GM19035 (cell line): ENCODE measurements around the gene KLHL6.
"Not testable (repeated sequence)": the region's sequence is repeated elsewhere in the genome, so short reads cannot be mapped to it uniquely, and the experiment has no call there.

ENCODE experiments used
- ATAC-seq: cut with Tn5 transposase; IDR thresholded peaks from one replicate; pipeline ENCODE4 v1.9.1; 2021; ENCODE audit not compliant: unreplicated experiment

KLHL6 gene

DNA sequence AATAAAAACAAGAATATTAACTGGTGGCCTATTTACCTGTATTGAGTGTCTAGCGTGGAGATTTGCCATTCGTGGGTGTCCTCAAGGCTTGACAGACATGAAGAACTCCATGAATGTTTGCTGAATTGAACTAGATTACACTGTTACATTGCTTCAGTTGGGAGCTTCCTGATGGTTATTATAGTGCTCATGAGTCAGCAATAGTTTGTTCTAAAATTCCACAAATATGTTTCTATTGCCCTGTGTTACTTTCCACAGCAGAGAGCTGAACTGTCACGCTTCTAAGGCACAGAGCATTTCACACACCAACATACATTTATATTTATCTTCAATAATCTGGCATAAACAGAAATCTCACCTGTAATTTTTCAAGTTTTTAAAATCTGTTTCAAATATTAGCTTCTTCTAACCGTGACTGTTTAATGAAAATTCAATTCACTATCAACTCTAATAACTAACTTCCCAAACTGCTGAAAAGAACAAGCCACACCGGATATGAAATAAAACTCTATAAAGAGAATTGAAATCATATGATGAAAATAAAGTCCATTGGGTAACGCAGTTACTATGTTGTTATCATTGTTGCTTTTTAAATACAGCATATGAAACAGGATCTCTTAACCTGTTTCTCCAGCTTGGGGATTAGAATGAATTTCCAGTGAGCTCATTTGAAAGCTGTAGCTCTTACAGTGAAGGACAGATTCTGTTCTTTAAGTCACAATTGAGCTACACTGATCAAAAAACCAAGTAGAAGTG lies 65.9 kb downstream of the KLHL6 start:
- ATAC-seq, result no peak

DNA sequence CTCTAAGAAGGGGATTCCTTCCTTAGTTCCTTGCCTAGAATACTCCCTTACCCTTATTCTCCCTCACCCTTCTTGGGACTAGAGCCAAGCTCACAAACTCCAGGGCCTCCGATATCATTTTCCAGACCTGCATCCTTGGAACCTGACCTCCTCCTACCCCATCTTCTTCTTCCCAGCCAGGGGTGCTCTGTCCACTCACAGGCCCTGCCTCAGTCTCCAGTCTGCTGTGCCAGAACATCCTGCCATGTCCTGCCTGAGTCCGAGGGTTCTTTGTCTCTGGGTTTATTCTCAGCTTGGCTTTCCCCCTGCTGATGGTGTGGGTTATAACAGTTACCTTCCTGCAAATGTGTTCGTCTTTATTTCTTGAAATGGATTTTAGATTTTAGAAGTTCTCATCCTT lies 67.2 kb downstream of the KLHL6 start:
- no peak for ATAC-seq

DNA sequence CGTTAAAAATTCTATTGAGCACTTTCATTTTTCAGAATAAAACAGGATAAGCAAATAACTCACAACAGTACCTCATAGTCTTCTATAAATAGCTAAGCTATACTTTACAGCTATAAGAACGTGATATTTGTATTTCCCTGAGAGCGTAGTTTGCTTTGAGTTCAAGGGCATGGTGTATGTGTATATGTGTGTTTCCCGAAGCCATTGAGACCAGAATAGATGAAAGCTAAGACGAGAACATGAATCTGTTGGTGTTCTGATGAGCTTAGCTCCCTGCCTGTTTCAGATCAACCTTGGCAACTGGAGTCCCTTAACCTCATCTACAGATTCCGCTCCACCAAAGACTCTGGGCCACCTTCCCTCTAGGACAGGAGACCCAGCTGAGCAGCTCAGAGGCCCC lies 67.6 kb downstream of the KLHL6 start:
- ATAC-seq, result no peak

DNA sequence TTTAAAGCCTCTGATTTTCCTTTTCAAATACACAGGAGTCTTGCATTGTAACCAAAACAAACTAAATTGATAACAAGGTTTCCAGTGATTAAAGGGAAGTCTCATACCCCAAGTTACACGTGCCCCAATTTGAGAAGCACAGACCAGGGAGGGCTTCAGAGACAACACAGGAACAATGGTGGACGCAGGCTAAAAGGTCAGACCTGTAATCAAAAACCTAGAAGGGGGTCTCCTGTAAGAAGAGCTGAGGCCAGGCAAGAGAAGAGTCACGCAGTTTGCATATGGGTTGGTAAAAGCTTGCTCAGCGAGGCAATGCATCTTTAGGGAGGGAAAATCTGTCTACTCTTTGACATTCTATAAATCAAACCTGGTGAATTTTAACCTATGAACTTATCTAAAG lies 68.5 kb downstream of the KLHL6 start:
- no peak for ATAC-seq

- ATAC-seq, result no peak
Measured at GRCh38 chr3:183486472-183486871, 69.0 kb downstream of the KLHL6 start.

DNA sequence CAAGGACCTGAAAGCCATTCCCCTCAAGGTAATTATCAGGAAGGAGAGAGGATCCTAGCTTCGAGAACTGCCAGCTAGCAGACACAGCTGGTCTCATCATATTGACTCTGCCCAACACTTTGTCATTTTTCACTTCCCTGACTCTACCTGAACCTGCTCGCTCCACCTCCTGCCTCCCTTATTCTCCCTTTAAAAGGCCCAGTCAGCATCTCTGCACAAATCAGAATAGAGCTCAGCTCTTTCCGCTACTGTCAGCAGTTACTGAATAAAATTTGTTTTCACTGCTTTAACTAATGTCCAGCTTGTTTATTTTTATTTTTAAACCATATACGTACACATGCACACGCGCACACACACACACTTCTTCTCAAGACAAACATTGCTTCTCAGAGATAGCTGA lies 69.9 kb downstream of the KLHL6 start:
- no peak for ATAC-seq

DNA sequence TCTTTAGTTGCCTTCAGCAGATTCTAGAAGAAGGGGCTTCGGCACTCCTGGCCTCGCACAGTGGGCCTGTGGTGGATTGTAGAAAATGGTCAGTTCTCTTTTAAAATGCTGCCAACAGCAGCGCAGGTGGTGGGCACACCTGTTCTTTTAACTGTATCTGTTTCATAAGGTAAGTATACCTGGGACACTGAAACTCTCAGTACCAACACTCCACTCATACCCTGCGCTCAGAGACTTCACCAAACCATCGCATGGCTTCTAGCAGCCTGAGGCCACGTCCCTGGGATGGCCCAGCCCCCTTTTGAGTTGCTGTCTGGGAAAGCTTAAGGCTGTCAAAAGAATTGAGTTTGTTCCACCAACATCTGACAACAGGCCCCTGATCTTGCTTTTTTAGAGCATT lies 70.4 kb downstream of the KLHL6 start:
- no peak for ATAC-seq

DNA sequence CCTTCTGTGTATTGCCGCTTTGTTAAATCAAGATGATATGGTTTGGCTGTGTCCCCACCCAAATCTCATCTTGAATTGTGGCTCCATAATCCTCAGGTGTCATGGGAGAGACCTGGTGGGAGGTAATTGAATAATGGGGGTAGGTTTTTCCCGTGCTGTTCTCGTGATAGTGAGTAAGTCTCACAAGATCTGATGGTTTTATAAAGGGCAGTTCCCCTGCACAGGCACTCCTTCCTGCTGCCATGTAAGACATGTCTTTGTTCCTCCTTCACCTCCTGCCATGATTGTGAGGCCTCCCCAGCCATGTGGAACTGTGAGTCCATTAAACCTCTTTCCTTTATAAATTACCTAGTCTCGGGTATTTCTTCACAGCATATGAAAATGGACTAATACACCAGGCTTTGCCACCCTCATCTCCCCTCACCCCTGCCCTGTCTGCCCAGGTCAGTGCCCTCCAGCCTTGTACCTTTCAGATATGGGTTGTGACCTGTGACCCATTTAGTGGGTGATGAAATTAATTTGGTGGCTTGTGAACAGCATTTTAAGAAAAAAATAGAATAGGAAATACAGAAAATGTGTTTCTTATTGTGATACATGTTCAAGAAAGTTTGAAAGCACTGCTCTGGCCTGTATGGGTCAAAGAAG lies 71.0 kb downstream of the KLHL6 start:
- no peak for ATAC-seq

GRCh38 chr3:183481582-183481981 lies 73.9 kb downstream of the KLHL6 start:
- no peak for ATAC-seq

GRCh38 chr3:183478501-183478900 lies 77.0 kb downstream of the KLHL6 start:
- no peak for ATAC-seq

- ATAC-seq, result no peak
Measured at GRCh38 chr3:183477801-183478456, 77.6 kb downstream of the KLHL6 start.

DNA sequence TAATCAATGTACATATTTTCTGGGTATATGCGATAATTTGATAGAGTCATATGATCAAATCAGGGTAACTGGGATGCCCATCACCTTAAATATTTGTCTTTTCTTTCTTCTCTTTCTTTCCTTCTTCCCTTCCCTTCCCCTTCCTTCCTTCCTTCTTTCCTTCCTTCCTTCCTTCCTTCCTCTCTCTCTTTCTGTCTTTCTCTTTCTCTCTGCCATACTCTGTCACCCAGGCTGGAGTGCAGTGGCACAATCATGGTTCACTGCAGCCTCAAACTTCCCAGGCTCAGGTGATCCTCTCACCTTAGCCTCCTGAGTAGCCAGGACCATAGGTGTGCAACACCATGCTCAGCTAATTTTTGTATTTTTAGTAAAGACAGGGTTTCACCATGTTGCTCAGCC lies 79.7 kb downstream of the KLHL6 start:
- ATAC-seq, result not testable (repeated sequence)

- no peak for ATAC-seq
Measured at GRCh38 chr3:183475016-183475763, 80.3 kb downstream of the KLHL6 start.

- ATAC-seq, result no peak
Measured at GRCh38 chr3:183473969-183474368, 81.5 kb downstream of the KLHL6 start.

DNA sequence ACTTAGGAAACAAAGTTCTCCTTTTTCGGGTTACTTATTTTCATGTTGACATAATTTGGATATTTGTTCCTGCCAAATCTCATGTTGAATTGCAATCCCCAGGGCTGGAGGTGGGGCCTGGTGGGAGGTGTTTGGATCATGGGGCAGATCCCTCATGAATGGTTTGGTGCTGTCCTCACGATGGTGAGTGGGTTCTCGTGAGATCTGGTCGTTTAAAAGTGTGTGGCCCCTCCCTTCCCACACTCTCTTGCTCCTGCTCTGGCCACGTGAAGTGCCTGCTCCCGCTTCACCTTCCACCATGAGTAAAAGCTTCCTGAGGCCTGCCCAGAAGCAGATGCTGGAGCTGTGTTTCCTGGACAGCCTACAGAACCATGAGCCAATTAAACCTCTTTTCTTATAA lies 83.4 kb downstream of the KLHL6 start:
- ATAC-seq, result no peak

GRCh38 chr3:183468424-183468823 lies 87.1 kb downstream of the KLHL6 start:
- no peak for ATAC-seq

GRCh38 chr3:183466575-183466974 lies 88.9 kb downstream of the KLHL6 start:
- ATAC-seq, result no peak

GRCh38 chr3:183465710-183466109 lies 89.8 kb downstream of the KLHL6 start:
- ATAC-seq, result not testable (repeated sequence)

- ATAC-seq, result no peak
Measured at GRCh38 chr3:183464480-183464879, 91.0 kb downstream of the KLHL6 start.

- ATAC-seq, result no peak
Measured at GRCh38 chr3:183460081-183461055, 95.1 kb downstream of the KLHL6 start.
